Effector memory CD4-positive, alpha-beta T cell (primary cell): ENCODE data around the gene BRF1.

ENCODE experiments used
- DNase-seq, 3 donors: peaks; one replicate each; pipeline ENCODE4 v3.0.0-alpha.2; 2020
- H3K27ac ChIP-seq: 2 replicates; pipeline ENCODE4 v1.7.0; 2013; ENCODE audit warnings: mild to moderate bottlenecking, low read length, moderate library complexity; ENCODE audit not compliant: insufficient read depth, poor library complexity, severe bottlenecking
- H3K27me3 ChIP-seq: replicated peaks from 2 replicates; pipeline ENCODE4 v1.7.0; 2013; ENCODE audit warnings: mild to moderate bottlenecking, low read length; ENCODE audit not compliant: insufficient read depth, control insufficient read depth, poor library complexity, severe bottlenecking
- H3K36me3 ChIP-seq: 2 replicates; pipeline ENCODE4 v1.7.0; 2013; ENCODE audit warnings: mild to moderate bottlenecking, low read length, moderate library complexity; ENCODE audit not compliant: control insufficient read depth, insufficient read depth
- H3K4me1 ChIP-seq: 2 replicates; pipeline ENCODE4 v1.7.0; 2013; ENCODE audit warnings: low read length, mild to moderate bottlenecking; ENCODE audit not compliant: control insufficient read depth, insufficient read depth, poor library complexity, severe bottlenecking
- H3K4me3 ChIP-seq: 2 replicates; pipeline ENCODE4 v1.7.0; 2013; ENCODE audit warnings: low read length, low read depth, mild to moderate bottlenecking; ENCODE audit not compliant: insufficient read depth, poor library complexity, severe bottlenecking
- H3K9me3 ChIP-seq: 2 replicates; pipeline ENCODE4 v1.7.0; 2013; ENCODE audit warnings: mild to moderate bottlenecking, low read length, moderate library complexity; ENCODE audit not compliant: control insufficient read depth

The BRF1 gene

GRCh38 chr14:105219753-105220152, 81.0 kb downstream of the BRF1 start:
- Histone ChIP-seq H3K9me3 (no peaks in the 10 kb centered on the region), H3K27ac (no peak overlapping the region), H3K4me1 (no peaks in the 10 kb centered on the region), H3K36me3 (peaks cover 52% of the 10 kb centered on the region), H3K4me3 (no peak overlapping the region), H3K27me3 (no peaks in the 10 kb centered on the region)
- no peak for DNase-seq

DNA sequence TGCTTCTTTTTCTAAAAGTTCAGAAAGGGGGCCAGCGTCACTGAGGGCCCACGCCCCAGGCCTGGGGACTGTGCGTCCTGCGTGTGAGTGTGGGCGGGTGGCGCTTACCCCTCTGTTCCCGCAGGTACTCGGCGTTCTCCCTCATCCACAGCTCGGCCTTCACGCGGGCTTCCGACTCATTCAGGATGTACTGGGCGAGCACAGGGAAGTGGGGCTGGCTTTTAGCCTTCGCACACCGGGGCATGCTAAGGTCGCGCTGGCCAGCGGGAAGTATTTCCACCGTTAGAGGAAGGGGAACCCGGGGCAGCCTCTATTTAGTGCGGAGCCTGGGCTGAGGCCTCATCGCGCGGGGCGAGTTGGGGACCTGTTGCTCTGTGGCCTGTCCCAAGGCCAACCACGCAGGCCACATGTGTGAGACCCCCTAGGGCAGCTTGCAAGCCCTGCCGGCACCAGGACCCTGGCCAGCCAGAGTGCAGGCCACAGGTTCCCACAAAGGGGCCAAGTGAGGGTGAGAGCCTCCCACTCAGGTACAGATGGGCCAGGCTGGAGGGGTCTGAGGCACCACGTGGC, 81.7 kb downstream of the BRF1 start:
- peaks cover 47% of the 10 kb centered on the region for H3K36me3 ChIP-seq
- H3K27ac ChIP-seq = no peak overlapping the region
- H3K4me1 ChIP-seq = no peaks in the 10 kb centered on the region
- DNase-seq = no peak
- no peaks in the 10 kb centered on the region for H3K9me3 ChIP-seq
- no peak overlapping the region for H3K4me3 ChIP-seq
- no peaks in the 10 kb centered on the region for H3K27me3 ChIP-seq

GRCh38 chr14:105218611-105219010, 82.2 kb downstream of the BRF1 start:
- H3K4me3 ChIP-seq = no peak overlapping the region
- DNase-seq = no peak

GRCh38 chr14:105217774-105218173, 83.0 kb downstream of the BRF1 start:
- Histone ChIP-seq H3K4me3 (no peak overlapping the region), H3K36me3 (peaks cover 43% of the 10 kb centered on the region)
- DNase-seq = no peak

More at GRCh38 chr14:105218611-105219010, 82.2 kb downstream of the BRF1 start:
- H3K27me3 ChIP-seq = no peaks in the 10 kb centered on the region
- H3K36me3 ChIP-seq = peaks cover 43% of the 10 kb centered on the region
- H3K27ac ChIP-seq = no peak overlapping the region
- H3K9me3 ChIP-seq = no peaks in the 10 kb centered on the region
- H3K4me1 ChIP-seq = no peaks in the 10 kb centered on the region

GRCh38 chr14:105216490-105217247, 84.1 kb downstream of the BRF1 start:
- Histone ChIP-seq H3K4me3 (no peak overlapping the region), H3K4me1 (no peaks in the 10 kb centered on the region), H3K9me3 (no peaks in the 10 kb centered on the region), H3K27ac (no peak overlapping the region), H3K27me3 (no peaks in the 10 kb centered on the region), H3K36me3 (peaks cover 44% of the 10 kb centered on the region)
- DNase-seq = no peak

More at GRCh38 chr14:105217774-105218173, 83.0 kb downstream of the BRF1 start:
- H3K9me3 ChIP-seq = no peaks in the 10 kb centered on the region
- H3K27me3 ChIP-seq = no peaks in the 10 kb centered on the region
- H3K4me1 ChIP-seq = no peaks in the 10 kb centered on the region
- no peak overlapping the region for H3K27ac ChIP-seq

- H3K27ac ChIP-seq = no peak overlapping the region
- no peak overlapping the region for H3K4me3 ChIP-seq
- H3K9me3 ChIP-seq = no peaks in the 10 kb centered on the region
- no peaks in the 10 kb centered on the region for H3K4me1 ChIP-seq
- peaks cover 40% of the 10 kb centered on the region for H3K36me3 ChIP-seq
- no peaks in the 10 kb centered on the region for H3K27me3 ChIP-seq
- DNase-seq = no peak
Measured at GRCh38 chr14:105215602-105216001, 85.2 kb downstream of the BRF1 start.

GRCh38 chr14:105214324-105214915, 86.4 kb downstream of the BRF1 start:
- no peaks in the 10 kb centered on the region for H3K4me1 ChIP-seq
- no peak overlapping the region for H3K4me3 ChIP-seq
- no peak for DNase-seq
- no peaks in the 10 kb centered on the region for H3K9me3 ChIP-seq
- H3K36me3 ChIP-seq = peaks cover 33% of the 10 kb centered on the region
- no peak overlapping the region for H3K27ac ChIP-seq
- H3K27me3 ChIP-seq = no peaks in the 10 kb centered on the region

- no peak for DNase-seq
- no peaks in the 10 kb centered on the region for H3K4me1 ChIP-seq
- no peak overlapping the region for H3K27ac ChIP-seq
- no peak overlapping the region for H3K4me3 ChIP-seq
- no peaks in the 10 kb centered on the region for H3K9me3 ChIP-seq
- H3K27me3 ChIP-seq = no peaks in the 10 kb centered on the region
- H3K36me3 ChIP-seq = peaks cover 23% of the 10 kb centered on the region
Measured at GRCh38 chr14:105213361-105213760, 87.4 kb downstream of the BRF1 start.

DNA sequence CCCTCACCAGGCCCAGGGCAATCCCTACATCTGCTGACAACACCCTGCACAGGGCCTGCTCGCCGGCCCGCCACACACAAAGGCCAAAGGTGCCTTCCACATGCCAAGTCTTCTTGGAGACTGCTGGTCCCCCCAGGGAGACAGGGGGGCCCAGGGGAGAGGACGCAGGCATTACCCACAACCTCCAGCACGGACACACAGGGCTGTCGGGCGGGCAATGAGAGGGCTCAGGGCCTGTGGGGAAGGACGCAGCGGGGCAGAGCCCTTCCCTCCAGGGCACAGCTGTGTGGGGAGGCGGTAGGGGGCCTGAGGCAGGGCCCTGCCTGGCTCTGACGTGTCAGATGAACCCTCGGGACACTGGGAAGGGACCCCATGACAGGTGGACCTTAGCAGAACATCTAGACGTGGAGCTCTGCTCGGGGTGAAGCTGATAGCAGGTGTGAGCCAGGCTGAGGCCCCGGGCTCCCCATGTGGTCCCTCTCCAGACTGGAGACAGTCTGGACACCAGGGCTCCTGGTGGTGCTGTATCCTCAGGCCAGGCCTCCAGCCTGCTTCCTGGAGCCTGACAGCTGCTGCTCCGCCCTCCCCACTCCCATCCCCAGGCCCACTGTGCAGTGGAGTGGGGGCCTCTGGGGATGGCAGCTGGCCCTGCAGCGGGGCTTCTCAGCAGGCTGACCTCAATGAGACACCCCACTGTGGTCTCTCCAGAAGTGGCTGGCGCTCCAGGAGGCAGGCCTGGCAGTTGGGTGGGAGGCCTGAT, 88.1 kb downstream of the BRF1 start:
- no peaks in the 10 kb centered on the region for H3K27me3 ChIP-seq
- H3K4me3 ChIP-seq = no peak overlapping the region
- no peak for DNase-seq
- peaks cover 18% of the 10 kb centered on the region for H3K36me3 ChIP-seq
- no peaks in the 10 kb centered on the region for H3K4me1 ChIP-seq
- no peaks in the 10 kb centered on the region for H3K9me3 ChIP-seq
- H3K27ac ChIP-seq = no peak overlapping the region

DNA sequence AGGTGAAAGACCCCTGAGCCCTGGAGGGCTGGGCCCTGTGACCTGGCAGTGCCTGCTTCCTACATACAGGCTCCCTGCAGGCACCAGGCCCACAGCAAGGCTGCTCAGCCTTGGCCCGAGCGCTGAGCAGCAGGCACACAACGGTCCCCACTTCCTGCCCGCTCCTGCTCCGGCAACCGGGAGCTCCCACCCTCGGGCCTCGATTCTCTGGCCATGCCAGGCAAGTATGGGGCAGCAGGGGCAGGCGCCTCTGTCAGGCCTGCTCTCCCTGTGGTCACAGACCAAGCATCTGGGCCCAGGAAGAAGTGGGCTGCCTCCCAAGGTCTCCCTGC, 89.1 kb downstream of the BRF1 start:
- Histone ChIP-seq H3K4me3 (no peak overlapping the region), H3K36me3 (peaks cover 9% of the 10 kb centered on the region), H3K27me3 (no peaks in the 10 kb centered on the region), H3K9me3 (no peaks in the 10 kb centered on the region), H3K27ac (no peak overlapping the region), H3K4me1 (no peaks in the 10 kb centered on the region)
- no peak for DNase-seq
